Measurements from ENCODE around the gene OPRL1.
A peak's percentile ranks its signal among the peaks of the same experiment; 100 is the strongest.

Gene OPRL1

DNA sequence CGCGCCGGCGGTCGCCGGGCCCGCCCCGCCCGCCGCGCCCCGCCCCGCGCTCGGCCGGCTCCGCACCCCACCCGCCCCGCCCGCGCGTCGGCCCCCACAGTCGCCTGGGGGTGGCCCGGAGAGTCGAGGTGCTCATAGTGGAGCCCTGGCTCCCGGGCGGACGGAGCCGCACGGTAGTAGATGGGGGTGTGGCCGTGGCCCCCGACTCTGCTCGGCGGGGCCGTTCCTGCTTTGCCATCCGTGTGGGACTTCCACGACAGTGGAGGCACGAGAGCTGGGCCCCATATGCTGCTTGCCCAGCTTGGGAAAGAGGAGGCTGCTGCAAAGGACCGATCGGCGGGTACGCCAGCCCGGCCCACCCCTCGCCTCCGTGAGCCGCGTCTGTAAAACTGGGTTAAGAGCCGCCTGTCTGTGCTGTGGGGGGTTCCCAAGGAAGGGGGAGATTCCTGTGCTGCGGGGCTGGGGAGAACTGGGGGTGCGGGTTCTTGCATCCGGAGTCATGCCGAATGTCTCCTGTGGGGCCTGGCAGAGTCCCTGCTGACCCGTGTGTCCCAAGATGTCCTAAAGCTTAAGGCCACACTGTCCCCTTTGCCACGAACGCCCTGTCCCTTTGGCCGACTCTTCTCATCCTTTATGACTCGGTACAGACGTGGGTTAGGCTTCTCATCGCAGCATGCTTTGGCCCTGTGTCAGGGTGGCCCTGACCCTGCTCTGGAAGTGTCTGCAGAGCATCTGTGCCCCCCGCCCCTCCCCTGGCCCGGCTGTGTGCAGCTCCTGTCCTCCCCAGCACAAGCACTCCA lies at the start of gene OPRL1 (continued):
- TF ChIP-seq MEIS1 (CRISPR knock-in tag; IDR thresholded peaks at IDR 0.05; ENCODE audit: borderline replicate concordance) (no peak), HOXA7 (CRISPR knock-in tag; IDR thresholded peaks at IDR 0.05; ENCODE audit: borderline replicate concordance) (no peak), KLF1 (tag by site-specific recombination; IDR thresholded peaks at IDR 0.05) (0 out of 2 replicates have a peak, but pooled peaks have one; percentile 8), ZFP69B (tag by site-specific recombination; IDR thresholded peaks at IDR 0.05) (0 out of 2 replicates have a peak, but pooled peaks have one; percentile 51), ZNF274 (IDR thresholded peaks at IDR 0.05; ENCODE audit: low read length) (no peak), ZNF274 (tag by site-specific recombination; IDR thresholded peaks at IDR 0.05; ENCODE audit: borderline replicate concordance) (no peak), OSR2 (tag by site-specific recombination; IDR thresholded peaks at IDR 0.05) (no peak), ZNF23 (tag by site-specific recombination; IDR thresholded peaks at IDR 0.05; ENCODE audit: borderline replicate concordance) (no peak), ZNF670 (tag by site-specific recombination; IDR thresholded peaks at IDR 0.05; ENCODE audit: low read depth) (no peak), KLF9 (tag by site-specific recombination; IDR thresholded peaks at IDR 0.05; ENCODE audit: low read depth) (peak; percentile 42; the same call in 1 of the 2 replicates), ZNF600 (tag by site-specific recombination; IDR thresholded peaks at IDR 0.05) (0 out of 2 replicates have a peak, but pooled peaks have one; percentile 16), PRDM1 (tag by site-specific recombination; IDR thresholded peaks at IDR 0.05) (no peak), ZNF24 (tag by site-specific recombination; IDR thresholded peaks at IDR 0.05) (no peak), ZNF473 (tag by site-specific recombination; IDR thresholded peaks at IDR 0.05) (no peak), ZNF561 (tag by site-specific recombination; IDR thresholded peaks at IDR 0.05; ENCODE audit: borderline replicate concordance) (no peak), ZNF654 (tag by site-specific recombination; IDR thresholded peaks at IDR 0.05; ENCODE audit: low read depth) (no peak), TCF7L2 (IDR thresholded peaks at IDR 0.05; ENCODE audit: borderline replicate concordance, low read depth, low read length) (no peak), TRIM28 (IDR thresholded peaks at IDR 0.05; ENCODE audit: borderline replicate concordance, low read length) (no peak), BCL11B (tag by site-specific recombination; IDR thresholded peaks at IDR 0.05; ENCODE audit: low read depth) (no peak), RBAK (tag by site-specific recombination; IDR thresholded peaks at IDR 0.05) (no peak)
- TF ChIP-seq, protein P1, sequence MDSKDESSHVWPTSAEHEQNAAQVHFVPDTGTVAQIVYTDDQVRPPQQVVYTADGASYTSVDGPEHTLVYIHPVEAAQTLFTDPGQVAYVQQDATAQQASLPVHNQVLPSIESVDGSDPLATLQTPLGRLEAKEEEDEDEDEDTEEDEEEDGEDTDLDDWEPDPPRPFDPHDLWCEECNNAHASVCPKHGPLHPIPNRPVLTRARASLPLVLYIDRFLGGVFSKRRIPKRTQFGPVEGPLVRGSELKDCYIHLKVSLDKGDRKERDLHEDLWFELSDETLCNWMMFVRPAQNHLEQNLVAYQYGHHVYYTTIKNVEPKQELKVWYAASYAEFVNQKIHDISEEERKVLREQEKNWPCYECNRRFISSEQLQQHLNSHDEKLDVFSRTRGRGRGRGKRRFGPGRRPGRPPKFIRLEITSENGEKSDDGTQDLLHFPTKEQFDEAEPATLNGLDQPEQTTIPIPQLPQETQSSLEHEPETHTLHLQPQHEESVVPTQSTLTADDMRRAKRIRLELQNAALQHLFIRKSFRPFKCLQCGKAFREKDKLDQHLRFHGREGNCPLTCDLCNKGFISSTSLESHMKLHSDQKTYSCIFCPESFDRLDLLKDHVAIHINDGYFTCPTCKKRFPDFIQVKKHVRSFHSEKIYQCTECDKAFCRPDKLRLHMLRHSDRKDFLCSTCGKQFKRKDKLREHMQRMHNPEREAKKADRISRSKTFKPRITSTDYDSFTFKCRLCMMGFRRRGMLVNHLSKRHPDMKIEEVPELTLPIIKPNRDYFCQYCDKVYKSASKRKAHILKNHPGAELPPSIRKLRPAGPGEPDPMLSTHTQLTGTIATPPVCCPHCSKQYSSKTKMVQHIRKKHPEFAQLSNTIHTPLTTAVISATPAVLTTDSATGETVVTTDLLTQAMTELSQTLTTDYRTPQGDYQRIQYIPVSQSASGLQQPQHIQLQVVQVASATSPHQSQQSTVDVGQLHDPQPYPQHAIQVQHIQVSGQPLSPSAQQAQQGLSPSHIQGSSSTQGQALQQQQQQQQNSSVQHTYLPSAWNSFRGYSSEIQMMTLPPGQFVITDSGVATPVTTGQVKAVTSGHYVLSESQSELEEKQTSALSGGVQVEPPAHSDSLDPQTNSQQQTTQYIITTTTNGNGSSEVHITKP (tag by site-specific recombination; IDR thresholded peaks at IDR 0.05): peak; percentile 16; the same call in 1 of the 2 replicates
- TF ChIP-seq, protein P2, sequence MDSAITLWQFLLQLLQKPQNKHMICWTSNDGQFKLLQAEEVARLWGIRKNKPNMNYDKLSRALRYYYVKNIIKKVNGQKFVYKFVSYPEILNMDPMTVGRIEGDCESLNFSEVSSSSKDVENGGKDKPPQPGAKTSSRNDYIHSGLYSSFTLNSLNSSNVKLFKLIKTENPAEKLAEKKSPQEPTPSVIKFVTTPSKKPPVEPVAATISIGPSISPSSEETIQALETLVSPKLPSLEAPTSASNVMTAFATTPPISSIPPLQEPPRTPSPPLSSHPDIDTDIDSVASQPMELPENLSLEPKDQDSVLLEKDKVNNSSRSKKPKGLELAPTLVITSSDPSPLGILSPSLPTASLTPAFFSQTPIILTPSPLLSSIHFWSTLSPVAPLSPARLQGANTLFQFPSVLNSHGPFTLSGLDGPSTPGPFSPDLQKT (IDR thresholded peaks at IDR 0.05; ENCODE audit: borderline replicate concordance, low read depth, low read length): no peak
- TF ChIP-seq, protein P3, sequence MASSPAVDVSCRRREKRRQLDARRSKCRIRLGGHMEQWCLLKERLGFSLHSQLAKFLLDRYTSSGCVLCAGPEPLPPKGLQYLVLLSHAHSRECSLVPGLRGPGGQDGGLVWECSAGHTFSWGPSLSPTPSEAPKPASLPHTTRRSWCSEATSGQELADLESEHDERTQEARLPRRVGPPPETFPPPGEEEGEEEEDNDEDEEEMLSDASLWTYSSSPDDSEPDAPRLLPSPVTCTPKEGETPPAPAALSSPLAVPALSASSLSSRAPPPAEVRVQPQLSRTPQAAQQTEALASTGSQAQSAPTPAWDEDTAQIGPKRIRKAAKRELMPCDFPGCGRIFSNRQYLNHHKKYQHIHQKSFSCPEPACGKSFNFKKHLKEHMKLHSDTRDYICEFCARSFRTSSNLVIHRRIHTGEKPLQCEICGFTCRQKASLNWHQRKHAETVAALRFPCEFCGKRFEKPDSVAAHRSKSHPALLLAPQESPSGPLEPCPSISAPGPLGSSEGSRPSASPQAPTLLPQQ (tag by site-specific recombination; IDR thresholded peaks at IDR 0.05): 0 out of 2 replicates have a peak, but pooled peaks have one; percentile 11
- TF ChIP-seq, protein P4, sequence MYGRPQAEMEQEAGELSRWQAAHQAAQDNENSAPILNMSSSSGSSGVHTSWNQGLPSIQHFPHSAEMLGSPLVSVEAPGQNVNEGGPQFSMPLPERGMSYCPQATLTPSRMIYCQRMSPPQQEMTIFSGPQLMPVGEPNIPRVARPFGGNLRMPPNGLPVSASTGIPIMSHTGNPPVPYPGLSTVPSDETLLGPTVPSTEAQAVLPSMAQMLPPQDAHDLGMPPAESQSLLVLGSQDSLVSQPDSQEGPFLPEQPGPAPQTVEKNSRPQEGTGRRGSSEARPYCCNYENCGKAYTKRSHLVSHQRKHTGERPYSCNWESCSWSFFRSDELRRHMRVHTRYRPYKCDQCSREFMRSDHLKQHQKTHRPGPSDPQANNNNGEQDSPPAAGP (tag by site-specific recombination; IDR thresholded peaks at IDR 0.05): 0 out of 2 replicates have a peak, but pooled peaks have one; percentile 20
- TF ChIP-seq, protein P5, sequence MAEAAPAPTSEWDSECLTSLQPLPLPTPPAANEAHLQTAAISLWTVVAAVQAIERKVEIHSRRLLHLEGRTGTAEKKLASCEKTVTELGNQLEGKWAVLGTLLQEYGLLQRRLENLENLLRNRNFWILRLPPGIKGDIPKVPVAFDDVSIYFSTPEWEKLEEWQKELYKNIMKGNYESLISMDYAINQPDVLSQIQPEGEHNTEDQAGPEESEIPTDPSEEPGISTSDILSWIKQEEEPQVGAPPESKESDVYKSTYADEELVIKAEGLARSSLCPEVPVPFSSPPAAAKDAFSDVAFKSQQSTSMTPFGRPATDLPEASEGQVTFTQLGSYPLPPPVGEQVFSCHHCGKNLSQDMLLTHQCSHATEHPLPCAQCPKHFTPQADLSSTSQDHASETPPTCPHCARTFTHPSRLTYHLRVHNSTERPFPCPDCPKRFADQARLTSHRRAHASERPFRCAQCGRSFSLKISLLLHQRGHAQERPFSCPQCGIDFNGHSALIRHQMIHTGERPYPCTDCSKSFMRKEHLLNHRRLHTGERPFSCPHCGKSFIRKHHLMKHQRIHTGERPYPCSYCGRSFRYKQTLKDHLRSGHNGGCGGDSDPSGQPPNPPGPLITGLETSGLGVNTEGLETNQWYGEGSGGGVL (tag by site-specific recombination; IDR thresholded peaks at IDR 0.05): no peak
- TF ChIP-seq, protein P6, sequence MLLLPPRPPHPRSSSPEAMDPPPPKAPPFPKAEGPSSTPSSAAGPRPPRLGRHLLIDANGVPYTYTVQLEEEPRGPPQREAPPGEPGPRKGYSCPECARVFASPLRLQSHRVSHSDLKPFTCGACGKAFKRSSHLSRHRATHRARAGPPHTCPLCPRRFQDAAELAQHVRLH (tag by site-specific recombination; IDR thresholded peaks at IDR 0.05): no peak
- TF ChIP-seq, protein P7, sequence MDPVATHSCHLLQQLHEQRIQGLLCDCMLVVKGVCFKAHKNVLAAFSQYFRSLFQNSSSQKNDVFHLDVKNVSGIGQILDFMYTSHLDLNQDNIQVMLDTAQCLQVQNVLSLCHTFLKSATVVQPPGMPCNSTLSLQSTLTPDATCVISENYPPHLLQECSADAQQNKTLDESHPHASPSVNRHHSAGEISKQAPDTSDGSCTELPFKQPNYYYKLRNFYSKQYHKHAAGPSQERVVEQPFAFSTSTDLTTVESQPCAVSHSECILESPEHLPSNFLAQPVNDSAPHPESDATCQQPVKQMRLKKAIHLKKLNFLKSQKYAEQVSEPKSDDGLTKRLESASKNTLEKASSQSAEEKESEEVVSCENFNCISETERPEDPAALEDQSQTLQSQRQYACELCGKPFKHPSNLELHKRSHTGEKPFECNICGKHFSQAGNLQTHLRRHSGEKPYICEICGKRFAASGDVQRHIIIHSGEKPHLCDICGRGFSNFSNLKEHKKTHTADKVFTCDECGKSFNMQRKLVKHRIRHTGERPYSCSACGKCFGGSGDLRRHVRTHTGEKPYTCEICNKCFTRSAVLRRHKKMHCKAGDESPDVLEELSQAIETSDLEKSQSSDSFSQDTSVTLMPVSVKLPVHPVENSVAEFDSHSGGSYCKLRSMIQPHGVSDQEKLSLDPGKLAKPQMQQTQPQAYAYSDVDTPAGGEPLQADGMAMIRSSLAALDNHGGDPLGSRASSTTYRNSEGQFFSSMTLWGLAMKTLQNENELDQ (tag by site-specific recombination; IDR thresholded peaks at IDR 0.05; ENCODE audit: low read depth): no peak

All from HEK293 (cell line).